ENCODE data around the gene FER. TPM values are rescaled to one million over a fixed set of nuclear protein-coding genes. Genes with fewer than 3 reads are reported as not detected.

Gene FER
- total RNA-seq, result 1 to 10 TPM; 4.0 to 4.4 TPM

GRCh38 chr5:108747774-108748400, at the start of gene FER:
Gene FER (plus strand): TSS chr5:108747897. CDS start chr5:108798183, 50,286 bp downstream.

All from activated naive CD4-positive, alpha-beta T cell treated with anti-CD3 and anti-CD28 coated beads, Interleukin-2, amount 10 ng/mL, durations not matched to agents 5 hours and 36 hours (primary cell).